Lower lobe of right lung (tissue), 2 donors: ENCODE data around the gene STAG3. TPM values are rescaled to one million over a fixed set of nuclear protein-coding genes. Genes with fewer than 3 reads are reported as not detected.
"Not testable (repeated sequence)": the region's sequence is repeated elsewhere in the genome, so short reads cannot be mapped to it uniquely, and the experiment has no call there.

Experiments used
- ATAC-seq, 2 donors: fragments of 200-7000 bp; cut with Tn5 transposase; one replicate each; pipeline ENCODE4 v1.9.1; 2020 to 2022; ENCODE audit warnings: mild to moderate bottlenecking in 2 of 2, moderate library complexity in 2 of 2
- DNase-seq: peaks from one replicate; pipeline ENCODE4 v3.0.0-alpha.2; 2020
- H3K27ac ChIP-seq: fragments of 200-600 bp; one replicate; pipeline ENCODE4 v1.8.0; 2022
- H3K27me3 ChIP-seq: fragments of 200-600 bp; one replicate; pipeline ENCODE4 v1.8.0; 2022; ENCODE audit warnings: low read depth
- H3K36me3 ChIP-seq: fragments of 200-600 bp; one replicate; pipeline ENCODE4 v1.8.0; 2022; ENCODE audit warnings: mild to moderate bottlenecking
- H3K4me1 ChIP-seq: fragments of 200-600 bp; one replicate; pipeline ENCODE4 v1.8.0; 2022
- H3K4me3 ChIP-seq: fragments of 200-600 bp; one replicate; pipeline ENCODE4 v1.8.0; 2022; ENCODE audit warnings: mild to moderate bottlenecking
- H3K9me3 ChIP-seq: fragments of 200-600 bp; one replicate; pipeline ENCODE4 v1.8.0; 2022
- CTCF ChIP-seq: fragments of 200-600 bp; IDR thresholded peaks from one replicate; pipeline ENCODE4 v1.8.0; 2022; ENCODE audit warnings: antibody characterized with exemption, mild to moderate bottlenecking
- intact Hi-C: fragments of 100-400 bp; cut with DNase I; formaldehyde crosslinking; loops from one replicate; pipeline ENCODE4 v1.11.0; 2022
- total RNA-seq: library from RNA; stranded (reverse); fragmentation: NEBNext Ultra II Directional; extraction: Animal tissue kit (Norgen Biotek cat#: 25700); gene quantifications from one replicate; pipeline ENCODE4 v1.2.1, GENCODE V29; 2021
- donor health status: DM: no; HTN: yes; CAD: no; lungs with severe emphysema.

STAG3 gene
- total RNA-seq, 1 donor from 2014 or later = 4.1 TPM

GRCh38 chr7:100211342-100211780 is 33.6 kb downstream of the STAG3 start:
- no peak for TF ChIP-seq CTCF
- intact Hi-C loops = no loop called here
- DNase-seq = no peak

GRCh38 chr7:100212631-100213286 is 35.0 kb downstream of the STAG3 start:
- DNase-seq (no peak), ATAC-seq (no peak)
- Histone ChIP-seq H3K4me1 (no peaks in the 10 kb centered on the region), H3K4me3 (no peak overlapping the region), H3K9me3 (no peaks in the 10 kb centered on the region), H3K27me3 (no peaks in the 10 kb centered on the region), H3K27ac (no peak overlapping the region), H3K36me3 (no peaks in the 10 kb centered on the region)
- TF ChIP-seq CTCF = no peak
- intact Hi-C loops = no loop called here

More at GRCh38 chr7:100211342-100211780, 33.6 kb downstream of the STAG3 start:
- ATAC-seq = no peak
- H3K27me3 ChIP-seq = no peaks in the 10 kb centered on the region
- no peak overlapping the region for H3K4me3 ChIP-seq
- no peaks in the 10 kb centered on the region for H3K4me1 ChIP-seq
- no peaks in the 10 kb centered on the region for H3K36me3 ChIP-seq
- H3K9me3 ChIP-seq = no peaks in the 10 kb centered on the region
- no peak overlapping the region for H3K27ac ChIP-seq

GRCh38 chr7:100213672-100214071 is 36.0 kb downstream of the STAG3 start:
- Histone ChIP-seq H3K4me1 (no peaks in the 10 kb centered on the region), H3K27me3 (no peaks in the 10 kb centered on the region), H3K36me3 (no peaks in the 10 kb centered on the region), H3K4me3 (no peak overlapping the region), H3K9me3 (no peaks in the 10 kb centered on the region), H3K27ac (no peak overlapping the region)
- ATAC-seq (no peak), DNase-seq (no peak)
- no peak for TF ChIP-seq CTCF
- intact Hi-C loops = no loop called here

- H3K4me1 ChIP-seq, H3K9me3 ChIP-seq, H3K4me3 ChIP-seq, DNase-seq, ATAC-seq, H3K36me3 ChIP-seq, intact Hi-C loops, H3K27me3 ChIP-seq, H3K27ac ChIP-seq: not testable (repeated sequence)
Observed at GRCh38 chr7:100214356-100214755, 36.6 kb downstream of the STAG3 start.

- Histone ChIP-seq H3K4me3 (no peak overlapping the region), H3K27ac (no peak overlapping the region), H3K4me1 (no peaks in the 10 kb centered on the region), H3K36me3 (no peaks in the 10 kb centered on the region), H3K9me3 (no peaks in the 10 kb centered on the region), H3K27me3 (no peaks in the 10 kb centered on the region)
- DNase-seq (no peak), ATAC-seq (no peak)
- TF ChIP-seq CTCF = no peak
- intact Hi-C loops = no loop called here
Observed at GRCh38 chr7:100215895-100216294, 38.2 kb downstream of the STAG3 start.

- H3K9me3 ChIP-seq, H3K4me3 ChIP-seq, H3K27me3 ChIP-seq, H3K4me1 ChIP-seq, H3K36me3 ChIP-seq, intact Hi-C loops, H3K27ac ChIP-seq: not testable (repeated sequence)
- TF ChIP-seq CTCF = peak; percentile 61
- DNase-seq (peak; percentile 86), ATAC-seq (peak; percentile 48 to 62)
Observed at GRCh38 chr7:100217934-100218333, 40.2 kb downstream of the STAG3 start.
